ENCODE measurements around the gene C4BPB. TPM values are rescaled to one million over a fixed set of nuclear protein-coding genes. Genes with fewer than 3 reads are reported as not detected.

The C4BPB gene
- total RNA-seq, 1 donor from 2014 or later = not detected

DNA sequence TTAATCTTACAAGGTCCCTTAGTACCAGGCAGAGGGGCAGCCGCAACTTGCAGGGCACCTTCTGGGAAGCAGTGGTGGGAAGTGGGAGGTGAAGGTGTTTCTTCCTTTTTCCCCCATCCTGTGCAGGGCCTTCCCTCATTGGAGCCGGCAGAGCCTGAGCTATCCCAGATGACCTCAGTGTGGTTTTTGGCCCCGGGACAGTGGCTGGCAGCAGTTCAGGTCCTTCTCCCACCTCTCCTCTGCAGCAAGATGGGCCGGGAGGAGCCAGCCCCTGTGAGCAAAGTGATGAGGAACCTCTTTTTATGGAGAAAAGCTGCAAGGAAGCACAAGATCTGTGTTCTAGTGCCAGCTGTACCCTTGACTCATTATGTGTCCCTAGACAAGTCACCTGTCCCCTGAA, 28.8 kb upstream of the C4BPB start:
- DNase-seq (ENCODE audit: low read depth) = no peak

DNA sequence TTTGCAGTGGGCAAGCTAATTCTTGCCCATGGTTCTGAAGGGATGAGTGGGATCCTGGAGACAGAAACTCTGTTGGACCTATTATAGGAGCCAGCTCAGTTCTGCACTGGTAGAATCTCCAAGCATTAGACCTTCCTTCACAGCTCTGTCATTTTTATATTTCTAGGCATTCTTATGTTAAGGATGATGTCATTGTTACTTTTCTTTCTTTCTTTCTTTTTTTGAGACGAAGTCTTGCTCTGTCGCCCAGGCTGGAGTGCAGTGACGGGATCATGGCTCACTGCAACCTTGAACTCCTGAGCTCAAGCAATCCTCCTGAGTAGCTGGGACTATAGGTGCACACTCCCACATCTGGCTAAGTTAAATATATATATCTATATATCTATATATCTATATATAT, 28.1 kb upstream of the C4BPB start:
- no peak for DNase-seq (ENCODE audit: low read depth)

DNA sequence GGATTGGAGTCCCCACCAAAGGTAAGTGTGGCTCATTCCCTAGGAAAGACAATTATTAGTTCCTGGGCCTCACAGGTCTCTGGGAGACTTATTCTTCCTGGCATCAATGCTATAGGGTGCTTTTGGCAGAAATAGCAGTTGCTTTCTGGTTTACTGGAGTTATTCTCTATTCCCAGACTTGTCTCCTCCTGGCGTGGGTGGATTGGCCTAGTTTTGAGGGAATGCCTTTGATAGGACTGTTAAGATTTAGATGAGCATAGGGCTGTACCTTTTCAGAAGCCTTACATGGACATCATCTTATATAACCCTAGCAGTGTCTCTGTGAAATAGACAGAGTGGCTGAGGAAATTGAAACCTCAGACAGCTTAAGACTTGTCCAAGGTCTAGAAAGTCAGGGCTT, 26.6 kb upstream of the C4BPB start:
- DNase-seq (ENCODE audit: low read depth) = no peak

DNA sequence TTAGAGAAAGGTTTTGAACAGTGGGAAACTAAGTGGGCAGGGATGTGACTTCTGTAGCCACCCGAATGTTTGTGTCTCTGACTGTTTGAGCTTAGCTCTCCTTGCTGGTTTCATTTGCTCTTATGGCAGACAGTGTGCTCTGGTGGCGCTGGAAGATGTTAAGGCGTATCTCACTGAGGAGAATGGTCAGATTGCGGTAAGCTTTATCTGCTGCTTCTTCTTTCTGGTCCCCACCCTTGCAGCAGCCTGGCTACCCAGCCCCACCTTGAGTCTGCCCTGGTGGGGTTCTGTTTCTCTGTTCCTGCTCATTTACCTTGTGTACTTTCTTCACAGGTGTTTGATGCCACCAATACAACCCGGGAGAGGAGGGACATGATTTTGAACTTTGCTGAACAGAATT, 25.6 kb upstream of the C4BPB start:
- DNase-seq (ENCODE audit: low read depth) = no peak

DNA sequence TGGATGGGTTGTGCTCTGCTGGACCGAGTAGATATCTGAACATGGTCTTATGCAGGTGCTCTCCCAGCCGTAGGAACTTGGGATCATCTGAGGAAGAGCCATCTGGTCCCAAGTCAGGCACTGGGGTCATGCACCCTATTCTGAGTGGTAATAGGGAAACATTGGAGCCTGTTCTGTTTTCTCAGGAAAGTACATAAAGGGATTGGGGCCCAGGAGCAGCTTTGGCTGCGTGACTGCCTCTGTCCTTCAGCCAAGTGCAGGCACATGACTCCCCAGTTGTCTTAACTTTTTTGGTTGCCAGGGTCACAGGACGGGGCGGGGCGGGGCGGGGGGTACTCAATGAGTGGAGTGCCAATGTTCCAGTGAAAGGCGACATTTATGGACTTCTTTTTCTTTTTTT, 24.1 kb upstream of the C4BPB start:
- no peak for DNase-seq (ENCODE audit: low read depth)

DNA sequence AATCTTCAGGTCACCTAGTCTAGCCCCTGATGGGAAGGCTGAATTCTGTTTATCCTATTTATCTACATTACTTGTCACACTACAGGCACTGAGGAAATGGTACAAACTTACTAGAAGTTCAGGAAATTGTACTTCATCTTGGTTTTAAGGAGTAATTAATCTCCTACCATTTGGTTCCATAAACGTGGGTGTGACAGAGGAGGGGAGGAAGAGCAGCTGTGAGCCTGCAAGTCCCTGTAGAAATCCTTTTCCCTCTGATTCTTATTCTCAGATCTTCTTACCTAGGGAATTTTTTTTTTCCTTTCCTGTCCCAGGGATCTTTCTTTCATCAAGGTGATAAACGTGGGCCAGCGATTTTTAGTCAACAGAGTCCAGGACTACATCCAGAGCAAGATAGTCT, 21.5 kb upstream of the C4BPB start:
- no peak for DNase-seq (ENCODE audit: low read depth)

DNA sequence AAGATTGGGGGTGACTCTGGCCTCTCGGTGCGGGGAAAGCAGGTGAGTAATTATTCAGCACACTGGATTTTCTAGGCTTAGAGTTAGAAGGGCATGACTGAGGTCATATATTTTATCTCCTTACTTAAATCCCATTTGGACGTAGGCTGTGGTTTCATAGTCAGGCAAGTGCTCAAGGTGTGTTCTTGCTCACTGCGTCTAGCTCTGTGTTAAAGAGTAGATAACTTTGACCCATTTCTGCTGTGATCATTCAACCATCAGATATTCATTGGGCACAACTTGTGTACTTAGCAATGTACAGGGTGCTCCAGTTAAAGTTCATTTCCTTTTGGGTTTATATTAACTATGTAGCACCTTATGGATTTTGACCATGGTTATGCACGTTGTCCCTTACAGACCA, 21.0 kb upstream of the C4BPB start:
- DNase-seq (ENCODE audit: low read depth) = peak; percentile 31

DNA sequence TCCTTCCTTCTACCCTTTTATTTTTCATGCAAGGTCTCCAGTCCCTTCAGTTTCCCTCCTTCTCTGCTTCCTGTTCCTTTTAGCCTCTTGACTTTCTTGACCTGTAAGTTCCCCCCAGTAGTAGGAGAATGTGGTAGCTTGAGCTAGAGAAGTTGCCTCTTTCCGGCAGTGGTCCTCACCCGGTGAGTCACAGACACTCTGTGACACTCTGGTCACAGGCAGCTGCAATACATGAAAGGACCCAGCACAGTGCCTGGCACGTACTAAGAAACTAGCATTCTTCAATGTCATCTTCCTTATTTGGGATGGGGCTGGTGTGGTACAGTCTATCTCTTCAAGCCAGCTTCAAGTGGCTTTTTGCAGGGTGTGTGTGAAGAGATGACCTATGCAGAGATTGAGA, 19.6 kb upstream of the C4BPB start:
- DNase-seq (ENCODE audit: low read depth) = no peak

DNA sequence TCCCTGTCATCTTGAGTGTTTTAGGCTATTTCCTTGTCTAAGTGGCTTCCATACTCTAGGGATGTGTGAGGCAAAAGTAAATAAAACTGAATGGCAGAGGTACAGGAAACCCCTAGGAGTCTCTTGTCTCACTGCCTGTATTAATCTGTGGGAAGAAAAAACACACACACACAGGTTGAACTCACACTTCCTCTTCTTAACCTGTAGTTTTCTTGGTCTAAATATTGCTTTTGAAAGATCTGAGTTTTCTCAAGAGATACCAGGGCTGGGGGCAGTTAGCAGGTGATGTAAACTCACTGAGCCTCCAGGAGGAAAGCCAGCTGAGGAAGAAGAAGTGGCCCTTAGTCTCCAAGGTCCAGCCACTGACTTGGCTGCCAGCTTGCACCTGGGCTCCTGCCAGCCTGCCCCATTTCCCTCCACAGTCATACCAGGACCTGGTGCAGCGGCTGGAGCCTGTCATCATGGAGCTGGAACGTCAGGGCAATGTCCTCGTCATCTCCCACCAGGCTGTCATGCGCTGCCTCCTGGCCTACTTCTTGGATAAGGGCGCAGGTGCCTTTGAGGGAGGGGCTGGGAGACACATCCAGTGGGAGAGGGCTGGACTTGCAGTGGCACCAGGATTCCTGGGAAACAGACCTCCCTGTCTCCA, 18.7 kb upstream of the C4BPB start:
- no peak for DNase-seq (ENCODE audit: low read depth)

DNA sequence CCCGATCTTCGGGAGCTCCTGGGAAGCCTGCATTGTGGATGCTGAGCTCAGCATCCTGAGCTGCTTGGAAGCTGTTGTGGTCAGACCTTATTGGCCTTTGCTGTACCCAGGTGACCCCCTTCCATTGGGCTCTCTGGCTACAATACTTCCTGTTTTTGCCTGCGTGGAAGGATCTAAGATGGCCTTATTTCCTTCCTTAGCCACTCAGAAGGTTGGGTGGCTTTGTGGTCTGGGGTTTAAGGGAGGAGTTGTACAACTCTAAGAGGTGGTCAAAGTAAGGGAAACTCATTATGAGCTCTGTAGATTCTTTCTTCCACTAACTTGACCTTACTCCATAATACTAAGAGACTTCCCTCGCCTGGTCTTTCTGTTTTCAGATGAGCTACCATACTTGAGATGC, 17.8 kb upstream of the C4BPB start:
- DNase-seq (ENCODE audit: low read depth) = no peak

DNA sequence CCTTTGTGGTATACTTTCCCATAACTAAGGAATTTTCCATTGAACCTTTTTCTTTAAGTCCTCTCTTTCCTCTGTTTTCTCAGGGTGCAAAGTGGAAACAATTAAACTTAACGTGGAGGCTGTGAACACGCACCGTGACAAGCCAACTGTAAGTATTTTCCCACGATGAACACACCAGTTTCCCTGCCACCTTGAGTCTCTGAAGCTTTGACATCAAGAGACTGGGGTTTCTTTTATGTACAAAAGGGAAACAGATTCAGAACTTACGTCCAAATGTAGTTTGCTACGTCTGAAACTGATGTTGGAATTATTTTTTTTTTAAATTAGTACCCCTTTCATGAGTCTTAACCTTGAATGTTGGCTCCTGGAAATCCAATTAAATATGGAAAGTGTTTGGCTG, 17.2 kb upstream of the C4BPB start:
- no peak for DNase-seq (ENCODE audit: low read depth)

DNA sequence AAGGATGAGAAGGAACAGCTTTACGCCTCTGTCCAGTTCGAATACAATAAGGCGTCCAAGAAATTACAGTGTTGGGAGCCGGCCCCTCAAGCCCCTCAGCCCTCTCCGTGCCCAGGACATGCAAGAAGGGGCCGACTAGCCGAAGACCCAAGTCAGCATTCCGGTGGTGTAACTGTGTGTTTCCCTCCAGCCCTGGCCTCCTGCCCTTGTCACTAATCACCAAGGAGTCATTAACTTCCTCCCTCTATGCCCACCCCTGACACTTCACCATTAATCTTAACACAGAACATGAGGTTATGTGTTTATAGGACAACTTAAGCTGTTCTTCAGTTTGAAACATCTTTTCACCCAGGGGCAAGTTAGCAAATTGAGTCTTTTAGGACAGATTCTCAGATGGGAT, 16.4 kb upstream of the C4BPB start:
- DNase-seq (ENCODE audit: low read depth) = no peak

DNA sequence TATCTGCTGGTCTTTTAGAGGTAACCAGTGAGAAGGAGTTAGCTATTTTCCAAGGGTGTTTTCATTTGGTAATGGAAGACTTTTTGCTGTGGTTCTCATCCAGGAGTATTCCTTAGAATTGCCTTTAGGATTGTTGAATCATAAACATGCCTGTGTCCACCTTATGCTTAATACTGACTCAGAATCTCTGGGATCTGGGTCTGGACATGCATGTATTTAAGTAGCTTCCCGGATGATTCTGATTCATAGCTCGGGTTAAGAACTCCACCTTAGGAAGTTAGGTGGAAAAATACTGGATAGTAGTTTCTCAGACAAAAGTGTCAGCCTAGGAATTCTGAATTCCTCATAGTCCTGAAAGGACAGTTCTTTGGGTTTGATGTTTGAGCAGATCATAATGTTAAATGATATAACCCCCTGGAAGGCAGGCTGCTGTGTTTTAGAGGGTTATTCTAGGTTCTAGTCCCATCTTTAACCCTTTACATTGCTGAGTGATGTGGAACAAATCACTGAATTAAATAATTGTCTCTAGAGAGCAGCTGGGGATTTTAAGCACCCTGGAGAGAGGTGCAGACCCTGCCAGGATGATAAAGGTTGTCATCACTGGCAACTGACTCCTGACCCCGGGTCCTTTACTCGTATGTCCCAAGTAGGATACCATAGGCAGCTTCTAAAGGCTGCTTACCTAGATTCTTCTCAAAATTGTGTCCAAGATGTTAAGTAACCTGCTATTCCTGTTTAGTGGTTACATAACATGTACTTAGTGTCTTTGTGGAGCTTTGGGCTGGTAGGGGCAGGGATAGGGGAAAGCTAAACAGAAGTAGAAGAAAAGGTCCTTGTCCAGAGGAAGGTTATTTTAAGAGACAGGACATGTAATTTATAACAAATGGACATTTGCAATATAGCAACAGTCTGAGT, 14.5 kb upstream of the C4BPB start:
- peak; percentile 66 for DNase-seq (ENCODE audit: low read depth)

DNA sequence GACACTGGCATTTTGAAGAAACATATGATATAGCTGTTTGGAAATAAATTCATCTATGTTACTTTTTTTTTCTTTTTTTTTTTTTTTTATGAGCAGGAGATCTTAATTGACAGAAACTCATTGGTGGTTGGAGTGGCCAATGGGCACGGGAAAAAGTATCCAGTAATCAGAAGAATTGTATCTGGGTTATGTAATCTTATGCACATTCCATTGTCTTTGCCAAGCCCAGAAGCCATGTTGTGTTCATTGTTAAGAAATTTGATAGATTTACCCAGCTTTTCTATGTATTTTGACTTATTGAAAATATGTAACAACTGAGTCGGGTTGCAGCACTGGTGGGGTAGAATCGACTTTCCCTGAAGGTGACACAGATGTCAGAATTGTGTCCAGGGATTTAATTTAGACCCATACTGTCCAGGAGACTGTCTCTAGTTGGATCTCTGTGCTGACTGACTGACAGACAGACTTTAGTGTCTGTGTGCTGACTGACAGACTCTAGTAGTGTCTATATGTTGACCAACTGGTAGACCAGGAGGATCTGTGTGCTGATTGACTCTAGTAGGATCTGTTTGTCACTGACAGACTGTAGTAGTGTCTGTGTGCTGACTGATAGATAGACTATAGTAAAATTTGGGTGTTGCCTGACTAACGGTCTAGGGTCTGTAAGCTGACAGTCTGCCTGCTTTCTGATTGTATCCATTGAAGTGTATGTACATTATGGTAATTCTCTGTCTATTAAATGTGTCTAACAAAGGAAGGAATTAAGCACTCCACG, 12.3 kb upstream of the C4BPB start:
- no peak for DNase-seq (ENCODE audit: low read depth)

DNA sequence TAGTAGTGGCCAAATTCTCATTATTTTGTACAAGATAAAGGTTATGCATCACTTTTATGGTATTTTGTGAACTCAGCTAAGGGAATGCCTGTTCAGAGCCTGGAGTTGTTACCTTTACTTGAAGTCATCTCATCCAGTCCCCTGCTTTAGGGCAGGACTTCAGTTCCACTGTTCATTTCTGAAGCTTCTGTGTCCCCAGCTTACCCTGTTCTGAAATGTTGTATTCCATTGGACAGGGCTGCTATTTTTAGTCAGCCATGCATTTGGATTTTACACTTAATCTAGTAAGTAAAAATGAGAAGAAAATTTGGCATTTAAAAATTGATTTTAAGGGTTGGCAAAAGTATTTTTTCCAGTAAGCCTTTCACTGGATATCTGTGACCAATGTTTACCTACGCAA, 11.6 kb upstream of the C4BPB start:
- no peak for DNase-seq (ENCODE audit: low read depth)

DNA sequence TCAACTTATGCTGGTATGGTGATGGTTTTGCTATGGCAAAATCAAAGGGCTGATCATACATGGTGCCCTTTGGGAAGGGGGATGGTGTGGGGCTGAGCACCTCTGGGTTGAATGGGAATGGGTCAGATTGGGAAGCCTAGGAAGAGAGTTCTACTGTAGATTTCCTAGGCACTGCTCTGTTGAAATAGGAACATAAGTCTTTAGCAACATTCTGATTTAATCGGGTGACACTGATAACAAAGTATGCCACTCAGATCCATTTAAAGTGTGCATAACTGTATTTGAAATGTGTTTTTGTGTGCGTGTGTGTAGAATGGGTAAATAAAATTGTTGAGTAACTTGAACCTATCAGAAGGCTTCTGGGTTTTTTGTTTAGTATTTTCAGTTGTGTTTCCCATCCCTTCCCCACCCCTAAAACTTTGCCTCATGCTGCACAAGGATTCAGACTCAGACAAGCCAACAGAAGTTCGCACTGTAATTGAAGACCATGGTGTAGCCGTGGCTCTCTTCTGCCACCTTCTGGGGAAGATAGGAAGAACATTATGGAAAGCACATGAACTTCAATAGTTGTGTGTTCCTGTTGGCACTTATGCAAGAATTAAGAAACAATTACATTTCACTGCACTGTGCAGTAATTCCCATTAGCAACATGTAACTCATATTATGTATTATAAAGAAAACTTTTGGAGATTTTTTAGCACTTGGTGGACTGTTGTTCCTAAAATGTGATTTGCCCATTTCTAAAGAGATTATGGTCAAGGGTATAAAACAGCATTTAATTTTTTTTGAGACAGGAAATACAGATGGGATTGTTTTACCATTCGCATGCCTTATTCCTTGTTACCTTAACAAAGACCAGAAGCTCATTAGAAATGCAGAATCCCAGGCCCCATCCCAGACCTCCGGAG, 10.9 kb upstream of the C4BPB start:
- peak; percentile 80 for DNase-seq (ENCODE audit: low read depth)

DNA sequence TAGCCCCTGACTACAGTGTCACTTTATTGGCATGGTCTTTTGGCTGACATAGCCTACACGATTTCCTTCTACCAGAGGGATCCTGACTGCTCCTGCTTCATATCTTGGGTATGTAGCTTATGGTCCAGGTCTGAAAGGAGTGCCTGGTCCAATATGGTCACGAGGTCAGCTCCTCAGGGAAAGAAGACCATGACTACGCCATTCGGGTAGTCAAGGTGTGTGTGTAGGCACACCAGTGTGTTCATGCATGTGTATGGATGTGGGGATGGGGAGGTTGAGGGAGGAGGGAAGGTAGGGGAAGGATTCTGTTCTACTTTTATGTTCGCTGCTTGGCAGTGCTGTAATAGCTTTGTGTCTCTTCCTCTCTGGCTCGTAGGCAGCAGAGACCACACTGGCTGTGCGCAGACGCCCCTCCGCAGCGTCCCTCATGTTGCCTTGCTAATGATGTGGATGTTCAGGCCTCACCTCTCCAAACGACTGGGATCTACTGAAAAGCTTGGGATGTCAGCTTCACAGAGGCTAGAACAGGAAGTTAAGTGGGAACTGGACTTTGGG, 10.0 kb upstream of the C4BPB start:
- DNase-seq (ENCODE audit: low read depth) = no peak

DNA sequence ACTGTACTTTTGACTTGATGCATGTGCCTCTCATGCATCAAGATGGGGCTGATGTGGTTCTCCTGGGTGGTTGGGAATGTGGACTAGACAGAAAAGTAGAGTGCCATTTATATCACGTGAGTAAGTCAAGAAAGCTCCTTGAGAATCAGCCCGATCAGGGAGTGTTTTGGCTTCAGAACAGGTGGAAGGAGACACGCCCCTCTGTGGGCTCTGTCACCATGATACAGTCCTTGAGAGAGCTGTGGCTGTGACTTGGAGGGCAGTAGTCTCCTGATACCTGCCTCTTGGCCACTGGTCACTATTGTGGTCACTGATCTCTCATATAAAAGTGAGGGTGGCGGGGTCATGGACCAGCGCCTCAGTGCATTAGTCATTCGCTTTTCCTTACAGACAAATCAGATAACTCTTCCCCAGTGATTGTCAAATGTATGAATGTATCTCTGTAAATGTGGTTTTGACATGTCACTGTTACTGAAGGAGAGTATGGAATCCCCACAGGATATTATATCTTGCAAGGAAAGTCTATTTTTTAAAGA, 8.9 kb upstream of the C4BPB start:
- no peak for DNase-seq (ENCODE audit: low read depth)

DNA sequence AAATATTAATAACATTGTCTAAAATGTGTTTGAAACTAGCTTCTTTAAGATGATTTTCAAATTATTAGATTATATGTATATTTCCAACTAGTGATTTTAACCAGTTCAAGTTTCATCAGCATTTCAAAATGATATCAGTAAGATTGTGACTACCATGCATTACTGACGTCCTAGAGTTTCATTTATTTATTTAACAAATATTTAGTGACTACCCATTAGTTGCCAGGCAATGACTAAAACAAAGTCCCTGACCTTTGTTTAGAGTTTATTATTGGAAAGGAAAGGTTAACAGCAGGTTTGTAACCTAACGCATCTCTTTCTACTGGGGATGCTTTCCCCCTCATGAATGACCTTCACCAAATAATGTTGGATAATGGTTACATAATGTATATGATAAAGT, 7.6 kb upstream of the C4BPB start:
- no peak for DNase-seq (ENCODE audit: low read depth)

DNA sequence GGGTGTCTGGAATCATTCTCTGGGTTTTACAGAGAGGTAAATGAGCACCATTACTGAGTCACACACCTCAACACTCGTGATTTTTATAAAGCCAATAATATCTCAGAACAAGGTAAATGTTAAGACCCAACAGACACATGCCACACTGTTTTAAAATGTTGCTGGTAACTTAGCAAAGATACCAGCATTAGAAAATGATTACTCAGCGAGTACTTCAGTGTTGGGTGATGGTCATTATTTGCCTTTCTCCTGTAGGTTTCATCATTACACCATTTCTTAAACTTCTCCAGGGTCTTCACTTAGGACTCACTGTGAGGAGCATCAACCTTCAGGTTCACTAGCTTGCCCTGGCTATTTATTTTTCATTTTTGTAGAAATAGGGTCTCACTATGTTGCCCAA, 6.9 kb upstream of the C4BPB start:
- no peak for DNase-seq (ENCODE audit: low read depth)

DNA sequence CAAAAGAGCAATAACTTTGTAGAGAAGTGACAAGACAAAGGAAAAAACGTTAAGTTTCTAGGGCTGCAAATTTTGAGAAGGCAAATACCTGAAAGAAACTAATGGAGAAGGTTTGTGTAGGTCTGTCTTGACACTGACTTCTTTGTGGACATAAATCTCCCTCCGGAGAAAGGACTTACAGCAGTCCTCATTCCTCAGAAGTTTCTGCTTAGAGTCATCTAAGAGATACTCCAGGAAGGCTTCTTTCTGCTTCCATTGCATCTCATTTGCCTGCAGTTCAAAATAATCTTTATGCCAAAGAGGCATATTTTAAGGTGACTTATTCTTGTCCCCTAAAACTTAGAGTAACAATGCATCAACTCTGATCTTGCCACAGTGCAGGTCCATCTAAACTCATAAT, 4.4 kb upstream of the C4BPB start:
- DNase-seq (ENCODE audit: low read depth) = no peak
